Endodermal cell (in vitro differentiated cells): ENCODE measurements around the gene LRRC7. TPM values are rescaled to one million over a fixed set of nuclear protein-coding genes. Genes with fewer than 3 reads are reported as not detected.

Experiments
- DNase-seq: peaks from one replicate; pipeline ENCODE4 v3.0.0-alpha.2; 2017
- H3K27ac ChIP-seq: 2 replicates; pipeline ENCODE4 v1.5.1; 2013; ENCODE audit warnings: mild to moderate bottlenecking, low read depth, low read length, moderate library complexity
- H3K27me3 ChIP-seq: 2 replicates; pipeline ENCODE4 v1.6.1; 2013; ENCODE audit warnings: mild to moderate bottlenecking, low read length, moderate library complexity; ENCODE audit not compliant: insufficient read depth, control insufficient read depth, poor library complexity, severe bottlenecking
- H3K36me3 ChIP-seq: 2 replicates; pipeline ENCODE4 v1.7.0; 2013; ENCODE audit warnings: mild to moderate bottlenecking, low read length, moderate library complexity; ENCODE audit not compliant: control insufficient read depth, insufficient read depth
- H3K4me1 ChIP-seq: one replicate; pipeline ENCODE4 v1.7.0; 2013; ENCODE audit warnings: low read length; ENCODE audit not compliant: control insufficient read depth, insufficient read depth
- H3K4me3 ChIP-seq: 2 replicates; pipeline ENCODE4 v1.5.1; 2013; ENCODE audit warnings: mild to moderate bottlenecking, low read length, moderate library complexity
- H3K9ac ChIP-seq: 2 replicates; pipeline ENCODE4 v1.6.1; 2013; ENCODE audit warnings: mild to moderate bottlenecking, low read length, moderate library complexity; ENCODE audit not compliant: poor library complexity, severe bottlenecking; ENCODE audit errors: extremely low read depth
- H3K9me3 ChIP-seq: 2 replicates; pipeline ENCODE4 v1.6.1; 2013; ENCODE audit warnings: mild to moderate bottlenecking, low read length, moderate library complexity; ENCODE audit not compliant: control insufficient read depth
- H3K27ac Mint-ChIP-seq: 2 replicates; pipeline ENCODE4 v1.8.0; 2020; ENCODE audit warnings: mixed read lengths
- H3K27me3 Mint-ChIP-seq: 2 replicates; pipeline ENCODE4 v1.8.0; 2021; ENCODE audit warnings: mild to moderate bottlenecking, mixed read lengths; ENCODE audit not compliant: insufficient read depth
- H3K36me3 Mint-ChIP-seq: 2 replicates; pipeline ENCODE4 v1.8.0; 2020; ENCODE audit warnings: low read depth, mixed read lengths
- H3K4me1 Mint-ChIP-seq: 2 replicates; pipeline ENCODE4 v1.8.0; 2020; ENCODE audit warnings: mixed read lengths
- H3K4me3 Mint-ChIP-seq: 2 replicates; pipeline ENCODE4 v1.8.0; 2020; ENCODE audit warnings: mild to moderate bottlenecking, moderate library complexity, mixed read lengths
- H3K9me3 Mint-ChIP-seq: 2 replicates; pipeline ENCODE4 v1.8.0; 2020; ENCODE audit warnings: mild to moderate bottlenecking, mixed read lengths
- CTCF ChIP-seq: fragments of 200-600 bp; sonication (generic); conservative IDR thresholded peaks from 2 replicates; pipeline ENCODE4 v1.5.0; 2021; ENCODE audit warnings: antibody characterized with exemption, mild to moderate bottlenecking
- WGBS, 2 experiments: methylation state at CpG; one replicate each; pipeline versions ENCODE4 v1.1.5 to v1.1.7; 2013; ENCODE audit warnings: missing lambda C conversion rate in 2 of 2, mixed read lengths in 1 of 2; ENCODE audit not compliant: insufficient coverage in 1 of 2, insufficient read length in 1 of 2; 5-methylcytosine and 5-hydroxymethylcytosine counted together
- total RNA-seq, 2 donors: library from RNA; stranded (reverse); fragmentation: NEBNext Ultra II Directional in 1 of 2; extraction: Animal tissue kit (Norgen Biotek cat#: 25700) in 1 of 2; gene quantifications; 2 replicates in 1 of 2; 3 replicates in 1 of 2; pipeline ENCODE4 v1.2.1, GENCODE V29; 2021

The LRRC7 gene
- total RNA-seq, 2 donors from 2014 or later, result 1.4 to 2.2 TPM

- Mint-ChIP-seq H3K4me1 (peaks cover 8% of the 10 kb centered on the region), H3K27me3 (peaks cover 53% of the 10 kb centered on the region), H3K4me3 (no peak overlapping the region), H3K9me3 (peaks cover 2% of the 10 kb centered on the region), H3K27ac (no peak overlapping the region), H3K36me3 (no peaks in the 10 kb centered on the region)
- Histone ChIP-seq H3K4me1 (no peaks in the 10 kb centered on the region), H3K27me3 (peaks cover 46% of the 10 kb centered on the region), H3K36me3 (no peaks in the 10 kb centered on the region), H3K9ac (no peak overlapping the region), H3K27ac (no peak overlapping the region), H3K4me3 (no peak overlapping the region), H3K9me3 (no peaks in the 10 kb centered on the region)
- TF ChIP-seq CTCF, result no peak
- 86 to 92% methylated on average over 2 of the region's 2 CpGs for WGBS, 2 experiments
- DNase-seq, result no peak
These were observed 5.2 kb downstream of the LRRC7 start for GRCh38 chr1:69572921-69573320.

GRCh38 chr1:69573911-69574310, 6.2 kb downstream of the LRRC7 start:
- H3K27me3 ChIP-seq, result peaks cover 38% of the 10 kb centered on the region

GRCh38 chr1:69585666-69586065, 17.9 kb downstream of the LRRC7 start:
- H3K27ac Mint-ChIP-seq, result no peak overlapping the region
- Histone ChIP-seq H3K36me3 (no peaks in the 10 kb centered on the region), H3K4me1 (no peaks in the 10 kb centered on the region), H3K9me3 (no peaks in the 10 kb centered on the region), H3K27ac (no peak overlapping the region), H3K4me3 (no peak overlapping the region), H3K27me3 (no peaks in the 10 kb centered on the region), H3K9ac (no peak overlapping the region)
- no peaks in the 10 kb centered on the region for H3K27me3 Mint-ChIP-seq
- no peaks in the 10 kb centered on the region for H3K36me3 Mint-ChIP-seq
- TF ChIP-seq CTCF, result no peak
- no peaks in the 10 kb centered on the region for H3K4me1 Mint-ChIP-seq
- H3K4me3 Mint-ChIP-seq, result no peak overlapping the region
- no peaks in the 10 kb centered on the region for H3K9me3 Mint-ChIP-seq
- 89 to 91% methylated on average over 1 to 2 of the region's 2 CpGs for WGBS, 2 experiments
- no peak for DNase-seq

More at GRCh38 chr1:69573911-69574310, 6.2 kb downstream of the LRRC7 start:
- Histone ChIP-seq H3K4me3 (no peak overlapping the region), H3K9ac (no peak overlapping the region), H3K36me3 (no peaks in the 10 kb centered on the region), H3K27ac (no peak overlapping the region), H3K4me1 (no peaks in the 10 kb centered on the region), H3K9me3 (no peaks in the 10 kb centered on the region)
- DNase-seq, result no peak
- Mint-ChIP-seq H3K4me1 (peaks cover 5% of the 10 kb centered on the region), H3K27ac (no peak overlapping the region), H3K4me3 (no peak overlapping the region), H3K9me3 (peaks cover 2% of the 10 kb centered on the region), H3K27me3 (peaks cover 46% of the 10 kb centered on the region), H3K36me3 (no peaks in the 10 kb centered on the region)
- WGBS, 2 experiments, result 0 to 42% methylated on average over 1 to 2 of the region's 2 CpGs
- TF ChIP-seq CTCF, result no peak
